IPS-18c (cell line): ENCODE results near the gene F7.

Experiments
- H3K4me3 ChIP-seq: 2 replicates; pipeline ENCODE4 v1.7.0; 2013; ENCODE audit warnings: low read depth, mild to moderate bottlenecking, low read length, moderate library complexity; ENCODE audit not compliant: insufficient read depth
- H3K9me3 ChIP-seq: one replicate; pipeline ENCODE4 v1.6.1; 2013; ENCODE audit warnings: mild to moderate bottlenecking, low read length, moderate library complexity; ENCODE audit not compliant: control insufficient read depth, insufficient read depth

F7 gene

GRCh38 chr13:113162783-113163685 is 57.4 kb downstream of the F7 start:
- H3K4me3 ChIP-seq = no peak overlapping the region
- H3K9me3 ChIP-seq = no peaks in the 10 kb centered on the region

GRCh38 chr13:113164492-113164891 is 58.9 kb downstream of the F7 start:
- Histone ChIP-seq H3K4me3 (no peak overlapping the region), H3K9me3 (no peaks in the 10 kb centered on the region)

DNA sequence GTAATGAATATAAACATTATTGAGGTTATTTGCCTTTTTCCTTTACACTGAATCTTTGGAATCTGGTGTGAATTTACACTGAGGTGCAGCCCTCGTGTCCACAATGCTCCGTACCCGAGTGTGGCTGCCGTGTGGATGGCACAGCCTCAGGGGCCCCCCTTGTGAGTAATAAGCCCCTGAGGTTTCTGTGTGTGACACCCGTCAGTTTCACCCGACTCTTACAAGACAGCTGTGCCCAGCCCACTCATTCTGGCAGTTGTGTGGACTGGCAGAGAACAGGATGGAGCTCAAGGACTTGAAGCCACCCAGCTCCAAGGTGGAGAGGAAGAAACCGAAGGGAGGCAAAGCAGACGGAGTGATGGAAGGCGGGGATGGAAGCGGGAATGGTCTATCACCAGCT is 60.7 kb downstream of the F7 start:
- no peak overlapping the region for H3K4me3 ChIP-seq
- no peaks in the 10 kb centered on the region for H3K9me3 ChIP-seq

GRCh38 chr13:113166681-113167080 is 61.1 kb downstream of the F7 start:
- H3K4me3 ChIP-seq = no peak overlapping the region
- H3K9me3 ChIP-seq = no peaks in the 10 kb centered on the region

- Histone ChIP-seq H3K4me3 (no peak overlapping the region), H3K9me3 (no peaks in the 10 kb centered on the region)
Measured at GRCh38 chr13:113167155-113167554, 61.6 kb downstream of the F7 start.

- Histone ChIP-seq H3K9me3 (no peaks in the 10 kb centered on the region), H3K4me3 (no peak overlapping the region)
Measured at GRCh38 chr13:113167575-113167974, 62.0 kb downstream of the F7 start.

DNA sequence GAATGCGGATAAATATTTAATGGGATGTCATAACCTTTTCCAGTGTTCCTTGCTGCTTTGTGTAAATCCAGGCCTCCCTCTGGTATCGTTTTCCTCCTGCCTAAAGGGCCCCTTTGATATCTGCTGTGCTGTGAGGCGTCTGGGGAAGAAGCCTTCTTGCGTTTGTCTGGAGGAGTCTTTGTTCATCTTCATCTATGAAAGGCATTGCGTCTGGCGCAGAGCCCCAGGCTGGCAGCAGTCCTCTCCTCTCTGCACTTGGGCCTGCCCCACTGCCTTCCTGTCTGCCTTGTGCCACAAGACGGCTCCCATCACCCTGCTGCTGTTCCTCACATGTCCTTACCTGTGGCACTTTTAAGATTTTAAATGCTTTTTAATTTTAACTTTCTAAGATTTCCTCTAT is 62.6 kb downstream of the F7 start:
- H3K9me3 ChIP-seq = no peaks in the 10 kb centered on the region

DNA sequence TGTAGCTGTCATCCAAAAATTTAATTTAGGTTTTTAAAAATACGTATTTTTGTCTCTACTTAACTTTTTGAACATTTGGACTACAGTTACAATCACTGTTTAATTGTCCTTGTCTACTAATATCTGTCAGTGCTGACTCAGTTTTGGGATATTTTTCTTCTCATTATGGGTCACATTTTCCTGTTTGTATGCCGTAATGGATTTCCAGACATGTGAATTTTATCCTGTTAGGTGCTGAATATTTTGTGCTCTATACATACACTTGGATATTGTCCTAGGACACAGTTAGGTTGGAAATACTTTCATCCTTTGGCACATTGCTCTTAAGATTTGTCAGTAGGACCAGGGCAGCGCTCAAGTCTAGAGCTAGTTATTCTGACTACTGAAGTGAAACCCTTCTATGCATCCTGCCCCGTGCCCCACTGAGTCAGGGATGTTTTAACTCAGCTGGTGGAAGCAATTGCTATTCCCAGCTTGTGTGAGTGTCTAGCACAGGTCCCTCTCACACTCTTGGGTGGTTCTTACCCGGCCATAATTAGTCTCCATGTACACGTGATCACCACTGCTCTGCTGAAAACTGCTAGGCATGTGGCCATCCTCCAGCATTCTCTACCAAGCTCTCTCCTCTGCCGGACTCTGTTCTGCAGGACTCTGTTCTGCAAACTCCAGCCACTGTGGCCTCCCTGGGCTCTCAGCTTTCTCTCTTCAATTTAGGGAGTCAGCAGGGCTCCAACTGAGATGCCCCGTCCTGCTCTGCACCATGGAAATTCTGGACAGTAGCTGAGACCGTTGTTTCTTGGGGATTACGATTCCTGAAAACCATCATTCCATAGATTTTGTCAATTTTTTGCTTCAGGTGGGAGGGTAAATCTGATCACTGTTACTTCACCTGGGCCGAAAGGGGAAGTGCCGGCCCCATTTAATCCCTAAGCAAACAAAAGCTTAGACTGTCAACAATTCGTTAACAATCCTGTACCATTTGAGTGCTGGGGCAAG is 64.0 kb downstream of the F7 start:
- no peaks in the 10 kb centered on the region for H3K9me3 ChIP-seq
- no peak overlapping the region for H3K4me3 ChIP-seq

More for the DNA sequence above, 62.6 kb downstream of the F7 start:
- H3K4me3 ChIP-seq = no peak overlapping the region
